Measurements from ENCODE around the gene HMCN1.

GRCh38 chr1:186206048-186206570, 471.9 kb downstream of the HMCN1 start:
- TF ChIP-seq EZH2 (IDR thresholded peaks at IDR 0.05; ENCODE audit: low read depth) = no peak
- TF ChIP-seq, protein P1, sequence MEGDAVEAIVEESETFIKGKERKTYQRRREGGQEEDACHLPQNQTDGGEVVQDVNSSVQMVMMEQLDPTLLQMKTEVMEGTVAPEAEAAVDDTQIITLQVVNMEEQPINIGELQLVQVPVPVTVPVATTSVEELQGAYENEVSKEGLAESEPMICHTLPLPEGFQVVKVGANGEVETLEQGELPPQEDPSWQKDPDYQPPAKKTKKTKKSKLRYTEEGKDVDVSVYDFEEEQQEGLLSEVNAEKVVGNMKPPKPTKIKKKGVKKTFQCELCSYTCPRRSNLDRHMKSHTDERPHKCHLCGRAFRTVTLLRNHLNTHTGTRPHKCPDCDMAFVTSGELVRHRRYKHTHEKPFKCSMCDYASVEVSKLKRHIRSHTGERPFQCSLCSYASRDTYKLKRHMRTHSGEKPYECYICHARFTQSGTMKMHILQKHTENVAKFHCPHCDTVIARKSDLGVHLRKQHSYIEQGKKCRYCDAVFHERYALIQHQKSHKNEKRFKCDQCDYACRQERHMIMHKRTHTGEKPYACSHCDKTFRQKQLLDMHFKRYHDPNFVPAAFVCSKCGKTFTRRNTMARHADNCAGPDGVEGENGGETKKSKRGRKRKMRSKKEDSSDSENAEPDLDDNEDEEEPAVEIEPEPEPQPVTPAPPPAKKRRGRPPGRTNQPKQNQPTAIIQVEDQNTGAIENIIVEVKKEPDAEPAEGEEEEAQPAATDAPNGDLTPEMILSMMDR (conservative IDR thresholded peaks at IDR 0.05) = no peak
